NCI-H1694 (cell line): ENCODE data around the gene XPNPEP2.

ENCODE experiments used
- DNase-seq: peaks from one replicate; lab custom pipeline; 2025; lab: John Stamatoyannopoulos, UW

Gene XPNPEP2

GRCh38 chrX:129750971-129751370 is 12.2 kb downstream of the XPNPEP2 start:
- DNase-seq, result no peak

- no peak for DNase-seq
Measured at GRCh38 chrX:129754056-129755024, 15.6 kb downstream of the XPNPEP2 start.

- no peak for DNase-seq
Measured at GRCh38 chrX:129755779-129756650, 17.2 kb downstream of the XPNPEP2 start.

GRCh38 chrX:129759576-129760061 is 20.8 kb downstream of the XPNPEP2 start:
- DNase-seq, result no peak

GRCh38 chrX:129760155-129760554 is 21.4 kb downstream of the XPNPEP2 start:
- DNase-seq, result no peak

GRCh38 chrX:129760981-129761380 is 22.2 kb downstream of the XPNPEP2 start:
- DNase-seq, result no peak

GRCh38 chrX:129761596-129761995 is 22.8 kb downstream of the XPNPEP2 start:
- DNase-seq, result no peak

GRCh38 chrX:129762448-129762847 is 23.7 kb downstream of the XPNPEP2 start:
- DNase-seq, result no peak

- no peak for DNase-seq
Measured at GRCh38 chrX:129763666-129764065, 24.9 kb downstream of the XPNPEP2 start.

- DNase-seq, result no peak
Measured at GRCh38 chrX:129768186-129768585, 29.4 kb downstream of the XPNPEP2 start.

- DNase-seq, result no peak
Measured at GRCh38 chrX:129768586-129769466, 30.0 kb downstream of the XPNPEP2 start.

GRCh38 chrX:129769467-129770154 is 30.8 kb downstream of the XPNPEP2 start:
- no peak for DNase-seq

GRCh38 chrX:129771266-129771995 is 32.7 kb downstream of the XPNPEP2 start:
- DNase-seq, result no peak

- no peak for DNase-seq
Measured at GRCh38 chrX:129772796-129773431, 34.1 kb downstream of the XPNPEP2 start.

- DNase-seq, result no peak
Measured at GRCh38 chrX:129773649-129774458, 35.1 kb downstream of the XPNPEP2 start.

- no peak for DNase-seq
Measured at GRCh38 chrX:129777218-129778030, 38.6 kb downstream of the XPNPEP2 start.

GRCh38 chrX:129779086-129779672 is 40.4 kb downstream of the XPNPEP2 start:
- no peak for DNase-seq

GRCh38 chrX:129779747-129780146 is 41.0 kb downstream of the XPNPEP2 start, which contains the start of gene SASH3:
SASH3 (plus strand) TSS chrX:129779949; CDS start chrX:129780098, 149 bp downstream.
- DNase-seq, result no peak
